Ramos (cell line): ENCODE results near the gene TMEM62.
"Not testable (repeated sequence)": the region's sequence is repeated elsewhere in the genome, so short reads cannot be mapped to it uniquely, and the experiment has no call there.

Source experiments
- in situ Hi-C: fragments of 300-500 bp; cut with MboI; formaldehyde crosslinking; loops from one replicate; pipeline ENCODE4 v1.14.3; 2022; ENCODE audit warnings: low sequenced_read_pairs; ENCODE audit not compliant: unreplicated experiment

Gene TMEM62

DNA sequence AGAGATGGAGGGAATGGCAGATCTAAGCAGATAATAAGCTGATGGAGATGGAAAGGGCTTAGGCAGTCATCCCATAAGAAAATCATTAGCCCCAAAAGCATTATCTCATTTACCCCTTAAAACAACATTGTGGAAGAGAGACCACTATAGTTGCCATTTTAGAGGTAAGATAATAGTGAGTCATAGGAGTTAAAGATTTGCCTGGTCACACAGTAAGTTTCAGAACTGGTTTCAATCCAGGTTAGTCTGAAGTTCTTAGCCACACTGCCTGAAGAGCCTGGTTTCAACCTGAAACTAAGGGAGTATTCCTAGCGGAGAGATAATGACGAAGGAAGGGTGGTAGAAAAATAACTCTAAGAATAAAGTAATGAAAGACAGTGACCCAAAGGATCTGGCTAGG lies 14.6 kb upstream of the TMEM62 start:
- in situ Hi-C loops = no loop called here

GRCh38 chr15:43121863-43122262 lies 11.5 kb upstream of the TMEM62 start:
- in situ Hi-C loops = no loop called here

GRCh38 chr15:43125100-43125661 lies 8.2 kb upstream of the TMEM62 start:
- in situ Hi-C loops = no loop called here

GRCh38 chr15:43126356-43126755 lies 7.0 kb upstream of the TMEM62 start:
- in situ Hi-C loops = no loop called here

- in situ Hi-C loops = no loop called here
These were observed 5.6 kb upstream of the TMEM62 start for GRCh38 chr15:43127752-43128151.

DNA sequence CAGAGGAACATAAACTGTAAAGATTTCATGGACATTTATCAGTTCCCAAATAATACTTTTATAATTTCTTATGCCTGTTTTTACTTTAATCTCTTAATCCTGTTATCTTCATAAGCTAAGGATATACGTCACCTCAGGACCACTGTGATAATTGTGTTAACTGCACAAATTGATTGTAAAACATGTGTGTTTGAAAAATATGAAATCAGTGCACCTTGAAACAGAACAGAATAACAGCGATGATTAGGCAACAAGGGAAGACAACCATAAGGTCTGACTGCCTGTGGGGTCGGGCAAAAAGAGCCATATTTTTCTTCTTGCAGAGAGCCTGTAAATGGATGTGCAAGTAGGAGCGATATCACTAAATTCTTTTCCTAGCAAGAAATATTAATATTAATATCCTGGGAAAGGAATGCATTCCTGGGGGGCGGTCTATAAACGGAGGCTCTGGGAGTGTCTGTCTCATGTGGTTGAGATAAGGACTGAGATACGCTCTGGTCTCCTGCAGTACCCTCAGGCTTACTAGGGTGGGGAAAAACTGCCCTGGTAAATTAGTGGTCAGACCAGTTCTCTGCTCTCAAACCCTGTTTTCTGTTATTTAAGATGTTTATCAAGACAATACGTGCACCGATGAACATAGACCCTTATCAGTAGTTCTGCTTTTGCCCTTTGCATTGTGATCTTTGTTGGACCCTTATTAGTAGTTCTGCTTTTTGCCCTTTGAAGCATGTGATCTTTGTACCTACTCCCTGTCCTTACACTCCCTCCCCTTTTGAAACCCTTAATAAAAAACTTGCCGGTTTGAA lies 5.0 kb upstream of the TMEM62 start:
- in situ Hi-C loops = not testable (repeated sequence)

- in situ Hi-C loops = no loop called here
These were observed 4.4 kb upstream of the TMEM62 start for GRCh38 chr15:43128980-43129335.

GRCh38 chr15:43132830-43133429 lies 456 bp upstream of the TMEM62 start:
- in situ Hi-C loops = no loop called here

DNA sequence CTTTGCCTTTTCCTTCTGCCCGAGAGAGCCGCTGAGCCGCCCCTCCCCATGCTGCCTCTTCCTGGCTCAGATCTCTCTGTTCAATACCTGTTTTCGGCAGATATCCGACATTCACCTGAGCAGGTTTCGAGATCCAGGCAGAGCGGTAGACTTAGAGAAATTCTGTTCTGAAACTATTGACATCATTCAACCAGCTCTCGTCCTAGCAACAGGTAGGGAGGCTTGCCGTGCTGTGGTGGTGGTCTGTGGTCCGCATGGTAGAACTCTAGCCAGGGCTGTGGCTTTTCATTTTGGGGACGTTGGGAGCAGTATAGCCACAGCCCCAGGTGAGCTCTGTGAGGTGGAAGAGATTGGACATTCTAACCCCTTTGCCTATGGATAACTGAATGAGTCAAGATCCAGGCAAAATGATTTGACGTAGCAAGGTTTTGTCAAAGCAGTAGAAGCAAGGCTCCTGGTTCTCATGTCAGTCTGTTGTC lies 810 bp downstream of the TMEM62 start:
- in situ Hi-C loops = no loop called here

- in situ Hi-C loops = no loop called here
These were observed 2.0 kb downstream of the TMEM62 start for GRCh38 chr15:43135351-43135750.

- in situ Hi-C loops = no loop called here
These were observed 10.0 kb downstream of the TMEM62 start for GRCh38 chr15:43143203-43143941.

DNA sequence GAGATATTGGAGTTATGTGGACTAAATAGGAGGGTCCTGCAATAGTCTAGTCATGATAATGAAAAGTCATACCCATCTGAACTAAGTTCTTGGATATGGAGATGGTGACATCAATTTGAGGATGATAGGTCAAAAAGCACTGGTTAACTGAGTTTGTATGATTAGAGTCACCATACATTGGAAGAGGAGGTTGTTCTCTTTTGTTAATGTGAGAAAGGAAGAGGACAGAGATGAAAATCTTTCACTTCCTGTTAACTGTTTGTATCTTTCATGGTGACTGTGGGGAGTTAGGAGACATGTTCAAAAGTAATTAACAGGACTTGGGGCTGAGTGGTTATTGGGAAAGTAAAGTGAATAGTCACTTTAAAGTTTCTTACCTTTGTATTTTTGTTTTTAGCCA lies 11.1 kb downstream of the TMEM62 start:
- in situ Hi-C loops = no loop called here

- in situ Hi-C loops = no loop called here
These were observed 12.8 kb downstream of the TMEM62 start for GRCh38 chr15:43146184-43146583.

DNA sequence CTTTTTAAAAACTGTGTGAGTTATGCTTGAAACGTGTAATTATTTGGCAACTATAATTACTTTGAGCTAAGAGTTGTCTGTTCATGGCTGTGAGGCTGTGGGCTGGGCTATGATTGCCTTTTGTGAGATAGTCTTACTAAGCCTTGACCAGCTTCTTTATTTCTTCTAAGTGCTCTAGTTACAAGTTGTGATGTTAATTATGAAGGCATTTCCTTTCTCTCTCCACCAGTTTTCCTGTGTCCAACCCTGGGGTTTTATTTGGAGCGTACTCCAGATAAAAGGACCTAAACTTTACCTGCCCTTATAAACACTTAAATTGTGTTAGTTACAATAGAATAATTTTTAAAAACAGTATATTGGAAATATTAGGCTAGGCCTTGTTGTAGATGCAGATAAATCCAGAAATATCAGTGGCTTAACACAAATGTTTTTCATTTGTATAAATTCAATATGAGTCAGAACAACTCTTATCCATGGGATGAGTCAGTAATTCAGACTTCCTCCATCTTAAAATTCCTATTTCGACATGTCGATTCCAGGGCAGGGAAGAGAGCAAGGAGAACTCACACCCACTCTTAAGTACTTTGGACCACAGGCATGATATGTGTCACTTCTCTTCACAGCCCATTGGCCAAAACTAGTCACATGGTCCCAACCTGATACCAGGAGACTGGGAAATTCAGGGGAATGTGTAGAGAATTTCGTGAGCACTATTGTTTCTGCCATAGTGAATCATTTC lies 17.0 kb downstream of the TMEM62 start:
- in situ Hi-C loops = no loop called here

DNA sequence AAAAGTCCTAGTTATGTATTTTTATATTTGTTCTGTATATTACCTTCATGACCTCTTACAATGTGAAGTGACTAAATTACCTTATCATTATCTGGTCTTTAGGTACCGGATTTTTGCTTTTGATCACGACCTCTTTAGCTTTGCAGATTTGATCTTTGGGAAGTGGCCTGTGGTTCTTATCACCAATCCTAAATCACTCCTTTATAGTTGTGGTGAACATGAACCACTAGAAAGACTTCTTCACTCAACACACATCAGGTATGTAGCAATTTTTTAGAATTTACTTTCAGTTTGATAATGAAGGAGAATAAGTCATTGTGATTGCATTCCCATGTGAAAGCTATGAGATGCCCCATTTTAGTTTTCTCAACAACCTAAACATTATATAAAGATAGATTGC lies 18.3 kb downstream of the TMEM62 start:
- in situ Hi-C loops = no loop called here

DNA sequence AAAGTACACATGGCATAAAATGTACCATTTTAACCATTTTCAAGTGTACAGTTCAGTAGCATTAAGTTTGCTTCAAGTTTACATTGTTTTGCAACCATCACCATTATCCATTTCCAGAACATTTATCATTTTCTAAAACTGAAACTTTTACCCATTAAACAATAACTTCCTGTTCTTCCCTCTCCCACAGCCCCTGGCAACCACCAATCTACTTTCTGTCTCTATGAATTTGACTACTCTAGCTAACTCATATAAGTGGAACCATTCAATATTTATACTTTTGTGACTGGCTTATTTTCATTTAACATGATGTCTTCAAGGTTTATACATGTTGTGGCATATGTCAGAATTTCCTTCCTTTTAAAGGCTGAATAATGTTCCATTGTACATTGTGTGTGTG lies 19.9 kb downstream of the TMEM62 start:
- in situ Hi-C loops = no loop called here

- in situ Hi-C loops = no loop called here
These were observed 32.5 kb downstream of the TMEM62 start for GRCh38 chr15:43165801-43166325.

DNA sequence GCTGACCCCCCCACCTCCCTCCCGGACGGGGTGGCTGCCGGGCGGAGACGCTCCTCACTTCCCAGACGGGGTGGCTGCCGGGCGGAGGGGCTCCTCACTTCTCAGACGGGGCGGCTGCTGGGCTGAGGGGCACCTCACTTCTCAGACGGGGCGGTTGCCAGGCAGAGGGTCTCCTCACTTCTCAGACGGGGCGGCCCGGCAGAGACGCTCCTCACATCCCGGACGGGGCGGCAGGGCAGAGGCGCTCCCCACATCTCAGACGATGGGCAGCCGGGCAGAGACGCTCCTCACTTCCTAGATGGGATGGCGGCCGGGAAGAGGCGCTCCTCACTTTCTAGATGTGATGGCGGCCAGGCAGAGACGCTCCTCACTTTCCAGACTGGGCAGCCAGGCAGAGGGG lies 33.9 kb downstream of the TMEM62 start:
- in situ Hi-C loops = not testable (repeated sequence)

DNA sequence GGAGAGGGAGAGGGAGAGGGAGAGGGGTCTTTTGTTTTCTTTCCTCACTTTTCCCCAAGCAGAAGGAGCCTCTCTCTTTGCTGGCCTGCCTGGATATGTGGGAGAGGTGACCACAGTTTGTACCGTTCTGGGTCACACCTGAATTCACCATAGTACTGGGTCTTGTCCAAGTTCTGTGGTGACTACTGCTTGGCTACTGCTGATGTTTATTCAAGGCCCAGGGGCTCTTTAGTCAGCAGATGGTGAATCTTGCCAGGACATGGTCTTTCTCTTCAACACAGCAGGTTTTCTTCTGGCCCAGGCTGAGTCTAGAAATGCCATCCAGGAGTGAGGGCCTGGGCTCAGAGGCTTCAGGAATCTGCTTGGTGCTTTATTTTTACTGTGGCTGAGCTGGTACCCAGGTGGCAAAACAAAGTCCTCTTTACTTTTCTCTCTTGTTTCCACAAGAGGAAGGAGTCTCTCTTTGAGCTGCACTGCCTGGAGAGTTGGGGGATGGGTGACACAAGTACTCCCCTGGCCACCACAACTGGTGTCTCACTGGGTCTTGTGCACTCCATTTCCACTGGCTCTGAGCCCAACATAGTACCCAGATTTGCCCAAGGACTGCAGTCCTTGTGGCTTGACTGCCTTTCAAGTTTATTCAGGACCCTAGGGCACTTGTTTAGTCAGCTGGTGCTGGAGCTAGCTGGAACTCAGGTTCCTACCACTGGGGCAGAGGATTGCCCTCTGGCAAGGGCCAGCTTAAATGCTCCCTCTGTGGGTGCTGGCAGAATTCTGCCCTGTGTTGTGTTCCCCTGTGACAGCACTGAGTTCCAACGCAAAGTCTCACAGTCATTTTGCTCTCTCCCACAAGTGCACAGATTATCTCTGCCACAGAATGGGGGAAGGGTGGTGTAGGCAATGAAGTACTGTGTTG lies 35.1 kb downstream of the TMEM62 start:
- in situ Hi-C loops = no loop called here
